Ascending aorta (tissue), 2 donors: ENCODE results near the gene HAGHL. TPM values are rescaled to one million over a fixed set of nuclear protein-coding genes. Genes with fewer than 3 reads are reported as not detected.
"Not testable (repeated sequence)": the region's sequence is repeated elsewhere in the genome, so short reads cannot be mapped to it uniquely, and the experiment has no call there.

ENCODE experiments used
- DNase-seq, 2 donors: peaks; one replicate each; pipeline ENCODE4 v3.0.0-alpha.2; 2019; ENCODE audit warnings: low spot score in 2 of 2
- H3K27ac ChIP-seq, 2 donors: fragments of 200-600 bp; sonication (generic); one replicate each; pipeline ENCODE4 v1.5.1; 2016 to 2017; ENCODE audit warnings: mild to moderate bottlenecking in 1 of 2
- H3K27me3 ChIP-seq: fragments of 200-600 bp; sonication (generic); one replicate; pipeline ENCODE4 v1.5.1; 2017
- H3K36me3 ChIP-seq, 2 donors: fragments of 200-600 bp; sonication (generic); one replicate each; pipeline ENCODE4 v1.5.1; 2016
- H3K4me1 ChIP-seq, 2 donors: fragments of 200-600 bp; sonication (generic); one replicate each; pipeline ENCODE4 v1.5.1; 2016 to 2017; ENCODE audit warnings: mild to moderate bottlenecking in 1 of 2
- H3K4me3 ChIP-seq, 2 donors: fragments of 200-600 bp; sonication (generic); one replicate each; pipeline ENCODE4 v1.5.1; 2016 to 2017; ENCODE audit warnings: mild to moderate bottlenecking in 1 of 2
- H3K9me3 ChIP-seq, 2 donors: fragments of 200-600 bp; sonication (generic); one replicate each; pipeline ENCODE4 v1.5.1; 2016
- CTCF ChIP-seq, 3 experiments: fragments of 200-600 bp in 2 of 3; fragments of 450-650 bp in 1 of 3; sonication (generic) in 2 of 3; IDR thresholded peaks; one replicate each; pipeline ENCODE4 v1.5.1; 2016 to 2019; ENCODE audit warnings: antibody characterized with exemption in 3 of 3, mild to moderate bottlenecking in 1 of 3, moderate library complexity in 1 of 3
- intact Hi-C: fragments of 100-400 bp; cut with DNase I; formaldehyde crosslinking; loops from one replicate; pipeline ENCODE4 v1.15.1; 2023
- total RNA-seq: library from RNA; depleted of rRNA; stranded (reverse); fragments of >200 nt; gene quantifications from one replicate; pipeline ENCODE4 v1.1.0, GENCODE V29; 2016

Gene HAGHL
- total RNA-seq, 1 donor from 2014 or later, result 9.7 TPM

GRCh38 chr16:769934-770333 lies 43.0 kb downstream of the HAGHL start:
- H3K27me3 ChIP-seq, result no peaks in the 10 kb centered on the region
- TF ChIP-seq CTCF (IDR thresholded peaks at IDR 0.05), result no peak
- intact Hi-C loops, result no loop called here

GRCh38 chr16:770411-770810 lies 43.5 kb downstream of the HAGHL start:
- TF ChIP-seq CTCF (IDR thresholded peaks at IDR 0.05), result no peak
- no peaks in the 10 kb centered on the region for H3K27me3 ChIP-seq
- intact Hi-C loops, result no loop called here
- H3K27ac ChIP-seq, result no peak overlapping the region
- H3K4me3 ChIP-seq, result no peak overlapping the region
- H3K9me3 ChIP-seq, result no peaks in the 10 kb centered on the region
- no peaks in the 10 kb centered on the region for H3K4me1 ChIP-seq
- no peaks in the 10 kb centered on the region for H3K36me3 ChIP-seq
- no peak for DNase-seq

More at GRCh38 chr16:769934-770333, 43.0 kb downstream of the HAGHL start:
- Histone ChIP-seq H3K4me3 (no peak overlapping the region), H3K9me3 (no peaks in the 10 kb centered on the region), H3K36me3 (no peaks in the 10 kb centered on the region), H3K4me1 (no peaks in the 10 kb centered on the region), H3K27ac (no peak overlapping the region)
- DNase-seq, result no peak

DNA sequence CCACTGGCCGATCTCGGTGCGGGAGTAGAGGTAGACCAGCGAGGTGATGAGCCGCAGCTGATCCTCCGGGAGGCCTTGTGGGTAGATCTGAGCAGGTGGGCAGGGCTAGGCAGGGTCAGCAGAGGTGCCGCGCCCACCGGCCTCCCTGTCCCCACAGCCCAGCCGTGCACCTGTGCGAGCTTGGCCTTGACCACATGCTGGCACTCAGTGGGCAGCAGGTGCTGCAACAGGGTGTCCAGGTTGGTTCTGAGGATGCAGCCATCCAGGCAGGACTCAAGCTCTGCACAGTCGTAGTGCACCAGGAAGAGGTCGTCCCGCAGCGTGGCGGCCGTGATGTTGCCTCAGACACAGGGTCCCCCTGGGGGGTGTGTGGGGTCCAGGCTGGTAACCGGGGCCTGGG lies 46.1 kb downstream of the HAGHL start:
- no peak for DNase-seq
- Histone ChIP-seq H3K4me3 (no peak overlapping the region), H3K27me3 (no peaks in the 10 kb centered on the region)

DNA sequence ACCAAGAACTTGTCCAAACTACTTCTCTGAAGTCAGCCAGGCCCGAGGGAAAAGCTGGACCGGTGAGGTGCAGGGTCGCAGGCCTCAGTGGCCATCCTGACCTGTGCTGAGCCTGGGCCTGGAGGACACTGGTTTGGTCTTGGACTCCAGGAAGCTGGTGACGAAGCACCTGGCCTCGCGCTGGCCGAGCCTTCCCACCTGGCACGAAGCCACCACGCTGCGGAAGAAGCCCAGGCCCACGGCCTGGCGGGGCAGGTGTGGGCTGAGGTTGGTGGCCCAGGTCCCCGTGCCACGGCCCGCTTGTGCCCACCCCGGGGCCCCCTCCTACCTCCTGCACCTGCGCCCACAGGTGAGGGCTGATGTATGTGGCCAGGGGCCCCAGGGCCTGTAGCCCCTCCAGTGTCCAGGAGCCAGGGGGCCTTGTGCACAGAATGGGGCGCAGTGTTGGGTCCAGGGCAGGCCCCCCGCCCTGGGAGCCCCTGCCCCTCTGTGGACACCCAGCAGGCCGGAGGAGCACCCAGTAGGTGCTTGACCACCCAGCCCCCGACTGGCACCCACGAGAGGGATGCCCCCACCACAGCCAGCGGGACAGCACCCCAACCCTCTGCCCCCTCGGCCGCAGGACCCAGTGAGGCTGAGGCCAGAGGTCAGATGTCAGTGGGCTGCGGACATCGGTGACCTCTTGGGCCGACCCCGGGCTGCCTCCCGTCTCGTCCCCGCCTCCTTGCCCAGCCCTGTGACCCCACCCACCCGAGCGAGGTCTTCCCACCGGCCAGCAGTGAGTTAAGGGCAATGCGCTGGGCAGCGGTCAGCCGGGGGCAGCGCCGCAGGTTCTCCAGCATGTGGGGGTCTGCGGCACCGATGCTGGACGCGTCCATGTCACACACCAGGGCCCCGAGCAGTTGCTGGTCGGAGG lies 47.4 kb downstream of the HAGHL start:
- DNase-seq, result no peak
- Histone ChIP-seq H3K27me3 (no peaks in the 10 kb centered on the region), H3K9me3 (no peaks in the 10 kb centered on the region), H3K4me1 (no peaks in the 10 kb centered on the region), H3K27ac (no peak overlapping the region), H3K4me3 (no peak overlapping the region), H3K36me3 (no peaks in the 10 kb centered on the region)
- intact Hi-C loops, result no loop called here
- TF ChIP-seq CTCF (IDR thresholded peaks at IDR 0.05), result no peak

More for the DNA sequence above, 46.1 kb downstream of the HAGHL start:
- Histone ChIP-seq H3K27ac (no peak overlapping the region), H3K36me3 (no peaks in the 10 kb centered on the region), H3K4me1 (no peaks in the 10 kb centered on the region), H3K9me3 (no peaks in the 10 kb centered on the region)
- intact Hi-C loops, result no loop called here
- no peak for TF ChIP-seq CTCF (IDR thresholded peaks at IDR 0.05)

DNA sequence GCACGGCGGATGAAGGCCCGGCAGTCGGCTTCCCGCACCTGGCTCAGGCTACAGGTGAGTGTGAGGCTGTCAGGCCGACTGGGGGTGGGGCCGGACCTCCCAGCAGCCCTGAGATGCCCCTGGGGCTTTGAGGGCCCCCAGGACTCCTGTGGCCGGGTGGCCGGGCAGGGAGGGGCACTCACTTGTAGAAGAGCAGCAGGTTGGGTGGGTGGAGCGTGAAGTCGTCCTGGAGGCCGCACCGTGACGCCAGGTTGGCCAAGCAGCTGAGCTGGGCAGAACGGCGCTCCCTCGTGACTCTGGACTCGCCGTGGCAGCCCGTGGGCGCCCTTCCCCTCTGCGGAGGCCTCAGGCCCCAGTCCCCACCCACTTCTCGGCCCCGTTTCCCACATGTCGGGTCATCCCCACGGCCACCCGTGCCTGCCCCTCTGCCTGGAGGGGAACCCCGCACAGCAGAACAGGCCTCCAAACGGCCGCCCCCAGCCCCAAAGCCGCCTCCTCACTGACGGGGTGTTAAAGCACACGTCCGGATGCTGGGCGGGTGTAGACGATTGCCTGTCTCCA lies 48.4 kb downstream of the HAGHL start:
- no peak for DNase-seq
- H3K27me3 ChIP-seq, result no peaks in the 10 kb centered on the region
- intact Hi-C loops, result no loop called here
- no peak overlapping the region for H3K27ac ChIP-seq
- no peaks in the 10 kb centered on the region for H3K9me3 ChIP-seq
- no peak for TF ChIP-seq CTCF (IDR thresholded peaks at IDR 0.05)
- no peaks in the 10 kb centered on the region for H3K36me3 ChIP-seq
- no peak overlapping the region for H3K4me3 ChIP-seq
- H3K4me1 ChIP-seq, result no peaks in the 10 kb centered on the region

GRCh38 chr16:776298-776697 lies 49.4 kb downstream of the HAGHL start:
- H3K36me3 ChIP-seq, DNase-seq, H3K27ac ChIP-seq, H3K4me1 ChIP-seq, H3K4me3 ChIP-seq, intact Hi-C loops, H3K9me3 ChIP-seq, H3K27me3 ChIP-seq: not testable (repeated sequence)
